HepG2 (cell line): Measurements from ENCODE around the gene RASA4B. TPM values are rescaled to one million over a fixed set of nuclear protein-coding genes. Genes with fewer than 3 reads are reported as not detected.

Experiments
- ARID4A ChIP-seq: sonication (generic); formaldehyde crosslinking; IDR thresholded peaks from 2 replicates; pipeline ENCODE4 v1.5.0; 2020; ENCODE audit warnings: mild to moderate bottlenecking, missing genetic modification reagents, borderline replicate concordance
- BHLHE40 ChIP-seq: IDR thresholded peaks from 2 replicates; pipeline ENCODE4 v1.6.1; 2011; ENCODE audit warnings: low read length, improper control_type of control experiment
- CCDC6 ChIP-seq: sonication (generic); formaldehyde crosslinking; IDR thresholded peaks from 2 replicates; pipeline ENCODE4 v1.8.1; 2022; ENCODE audit warnings: mild to moderate bottlenecking, missing genetic modification reagents, moderate library complexity
- HOXD1 ChIP-seq: sonication (generic); formaldehyde crosslinking; IDR thresholded peaks from 2 replicates; pipeline ENCODE4 v1.5.0; 2020; ENCODE audit warnings: missing genetic modification reagents
- MXD1 ChIP-seq: sonication (generic); formaldehyde crosslinking; IDR thresholded peaks from 2 replicates; pipeline ENCODE4 v1.4.0; 2020; ENCODE audit warnings: mild to moderate bottlenecking, missing genetic modification reagents
- MXI1 ChIP-seq: IDR thresholded peaks from 3 replicates; pipeline ENCODE4 v1.6.1; 2012; ENCODE audit warnings: low read depth, low read length, inconsistent platforms, borderline replicate concordance
- MYNN ChIP-seq: sonication (generic); formaldehyde crosslinking; IDR thresholded peaks from 2 replicates; pipeline ENCODE4 v1.4.0; 2020; ENCODE audit warnings: mild to moderate bottlenecking, low read depth, missing genetic modification reagents
- PATZ1 ChIP-seq: sonication (generic); formaldehyde crosslinking; IDR thresholded peaks from 2 replicates; pipeline ENCODE4 v1.4.0; 2020; ENCODE audit warnings: missing genetic modification reagents
- RBFOX2 ChIP-seq: fragments of 200-400 bp; formaldehyde crosslinking; IDR thresholded peaks from 2 replicates; pipeline ENCODE4 v1.6.1; 2017; ENCODE audit warnings: low read depth, mild to moderate bottlenecking, low read length
- RFX1 ChIP-seq: fragments of 450-650 bp; IDR thresholded peaks from 2 replicates; pipeline ENCODE4 v1.6.1; 2017
- SALL1 ChIP-seq: sonication (generic); formaldehyde crosslinking; IDR thresholded peaks from 2 replicates; pipeline ENCODE4 v1.8.0; 2022; ENCODE audit warnings: mild to moderate bottlenecking, missing genetic modification reagents
- SP4 ChIP-seq: sonication (generic); formaldehyde crosslinking; IDR thresholded peaks from 2 replicates; pipeline ENCODE4 v1.8.1; 2023; ENCODE audit warnings: mild to moderate bottlenecking, missing genetic modification reagents
- ZFP82 ChIP-seq: sonication (generic); formaldehyde crosslinking; IDR thresholded peaks from 2 replicates; pipeline ENCODE4 v1.5.1; 2020; ENCODE audit warnings: mild to moderate bottlenecking, missing genetic modification reagents, borderline replicate concordance
- ZNF557 ChIP-seq: sonication (generic); formaldehyde crosslinking; IDR thresholded peaks from 2 replicates; pipeline ENCODE4 v1.4.0; 2020; ENCODE audit warnings: missing genetic modification reagents
- ZNF629 ChIP-seq: sonication (generic); formaldehyde crosslinking; conservative IDR thresholded peaks from 2 replicates; pipeline ENCODE4 v1.5.0; 2020; ENCODE audit warnings: missing genetic modification reagents
- ZNF709 ChIP-seq: sonication (generic); formaldehyde crosslinking; IDR thresholded peaks from 2 replicates; pipeline ENCODE4 v1.5.0; 2020; ENCODE audit warnings: mild to moderate bottlenecking, missing genetic modification reagents
- polyA plus RNA-seq, 8 experiments: library from polyadenylated mRNA; depleted of rRNA in 3 of 8; stranded (reverse) in 7 of 8; unstranded in 1 of 8; fragments of >200 nt; fragmentation: Illumina TruSeq in 4 of 8; extraction: Trizol in 4 of 8; gene quantifications; 2 replicates each; pipeline versions ENCODE4 v1.2.1 to v1.2.3, GENCODE V29; 2011 to 2016; ENCODE audit warnings: low read depth in 4 of 8, missing spikeins in 1 of 8, mixed read lengths in 1 of 8; ENCODE audit not compliant: insufficient read depth in 1 of 8
- total RNA-seq, 5 experiments: library from RNA; depleted of rRNA; stranded (reverse); fragments of >200 nt; fragmentation: Illumina TruSeq; extraction: Trizol; gene quantifications; 2 replicates each; pipeline ENCODE4 v1.2.3, GENCODE V29; 2016; ENCODE audit warnings: low read depth in 1 of 5
- TF ChIP-seq, protein P1 (sequence below): sonication (generic); formaldehyde crosslinking; IDR thresholded peaks from 2 replicates; pipeline ENCODE4 v1.4.0; 2020; ENCODE audit warnings: missing genetic modification reagents, low read depth, mild to moderate bottlenecking, borderline replicate concordance
- TF ChIP-seq, protein P2 (sequence below): sonication (generic); formaldehyde crosslinking; IDR thresholded peaks from 2 replicates; pipeline ENCODE4 v1.4.0; 2020; ENCODE audit warnings: mild to moderate bottlenecking, missing genetic modification reagents

RASA4B gene
- total and polyA plus RNA-seq, 2 of the 13 experiments (the other 11 are each of a cell fraction or from before 2014, with no cell fraction given): 0.82 to 1.3 TPM

DNA sequence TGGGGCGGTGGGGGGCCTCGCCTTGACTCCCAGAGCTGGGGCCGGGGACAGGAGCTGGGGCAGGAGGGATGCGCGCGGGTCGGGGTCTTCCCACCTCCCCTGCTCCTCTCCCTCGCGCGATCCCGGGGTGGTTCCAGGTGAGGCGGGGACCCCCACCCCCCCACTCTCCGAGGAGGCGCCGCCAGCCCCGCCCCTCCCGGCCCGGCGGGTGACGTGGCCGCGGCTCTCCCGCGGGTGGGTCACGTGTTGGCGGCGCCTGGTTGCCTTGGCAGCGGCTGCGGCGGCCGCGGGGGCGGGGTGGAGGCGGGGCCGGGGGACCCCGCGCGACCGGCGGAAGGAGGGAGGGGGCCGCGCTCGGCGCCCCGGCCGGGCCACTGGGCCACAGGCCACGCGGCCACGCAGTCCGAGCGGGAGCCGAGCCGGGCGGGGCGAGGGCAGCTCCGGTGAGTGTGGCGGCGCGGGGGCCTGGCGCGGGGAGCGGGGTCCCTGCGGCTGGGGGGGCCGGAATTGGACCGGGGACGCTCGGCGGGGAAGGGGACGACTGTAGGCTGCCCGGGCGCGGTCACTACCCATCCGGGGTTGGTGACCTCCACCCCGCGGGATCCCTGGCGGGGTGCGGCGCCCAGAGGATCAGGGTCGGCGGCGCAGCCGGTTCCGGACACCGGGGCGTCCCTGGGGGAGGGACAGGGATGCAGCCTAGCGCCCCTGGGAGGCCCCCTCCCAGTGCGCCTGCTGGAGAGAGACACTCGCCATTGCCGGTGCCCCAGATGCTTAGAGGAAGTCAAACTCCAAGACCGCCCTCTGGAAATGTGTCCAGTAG, 84.1 kb downstream of the RASA4B start, which contains the start of gene ORAI2 (continued):
- TF ChIP-seq, protein P1, sequence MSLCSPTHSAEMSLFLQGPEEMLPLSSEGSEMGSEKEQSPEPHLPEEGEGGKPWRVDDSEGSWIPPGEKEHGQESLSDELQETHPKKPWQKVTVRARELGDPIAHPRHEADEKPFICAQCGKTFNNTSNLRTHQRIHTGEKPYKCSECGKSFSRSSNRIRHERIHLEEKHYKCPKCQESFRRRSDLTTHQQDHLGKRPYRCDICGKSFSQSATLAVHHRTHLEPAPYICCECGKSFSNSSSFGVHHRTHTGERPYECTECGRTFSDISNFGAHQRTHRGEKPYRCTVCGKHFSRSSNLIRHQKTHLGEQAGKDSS (CRISPR knock-in tag): no peak
- TF ChIP-seq BHLHE40: peak; percentile 69
- TF ChIP-seq MXI1: peak; percentile 47; the same call in 1 of the 3 replicates
- TF ChIP-seq ZNF629 (CRISPR knock-in tag): no peak
- peak; percentile 73; the same call in 1 of the 2 replicates for TF ChIP-seq CCDC6 (CRISPR knock-in tag)
- peak; percentile 43; the same call in 1 of the 2 replicates for TF ChIP-seq ARID4A (CRISPR knock-in tag)
- TF ChIP-seq, protein P2, sequence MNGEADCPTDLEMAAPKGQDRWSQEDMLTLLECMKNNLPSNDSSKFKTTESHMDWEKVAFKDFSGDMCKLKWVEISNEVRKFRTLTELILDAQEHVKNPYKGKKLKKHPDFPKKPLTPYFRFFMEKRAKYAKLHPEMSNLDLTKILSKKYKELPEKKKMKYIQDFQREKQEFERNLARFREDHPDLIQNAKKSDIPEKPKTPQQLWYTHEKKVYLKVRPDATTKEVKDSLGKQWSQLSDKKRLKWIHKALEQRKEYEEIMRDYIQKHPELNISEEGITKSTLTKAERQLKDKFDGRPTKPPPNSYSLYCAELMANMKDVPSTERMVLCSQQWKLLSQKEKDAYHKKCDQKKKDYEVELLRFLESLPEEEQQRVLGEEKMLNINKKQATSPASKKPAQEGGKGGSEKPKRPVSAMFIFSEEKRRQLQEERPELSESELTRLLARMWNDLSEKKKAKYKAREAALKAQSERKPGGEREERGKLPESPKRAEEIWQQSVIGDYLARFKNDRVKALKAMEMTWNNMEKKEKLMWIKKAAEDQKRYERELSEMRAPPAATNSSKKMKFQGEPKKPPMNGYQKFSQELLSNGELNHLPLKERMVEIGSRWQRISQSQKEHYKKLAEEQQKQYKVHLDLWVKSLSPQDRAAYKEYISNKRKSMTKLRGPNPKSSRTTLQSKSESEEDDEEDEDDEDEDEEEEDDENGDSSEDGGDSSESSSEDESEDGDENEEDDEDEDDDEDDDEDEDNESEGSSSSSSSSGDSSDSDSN (CRISPR knock-in tag): peak; percentile 39; the same call in 1 of the 2 replicates
- TF ChIP-seq ZFP82 (CRISPR knock-in tag): peak; percentile 5; the same call in 1 of the 2 replicates
- no peak for TF ChIP-seq MYNN (CRISPR knock-in tag)
- 0 out of 2 replicates have a peak, but pooled peaks have one; percentile 12 for TF ChIP-seq MXD1
- no peak for TF ChIP-seq HOXD1
- TF ChIP-seq ZNF557 (CRISPR knock-in tag): no peak
- peak; percentile 65 for TF ChIP-seq PATZ1 (CRISPR knock-in tag)
- TF ChIP-seq RBFOX2: 0 out of 2 replicates have a peak, but pooled peaks have one; percentile 19
- 0 out of 2 replicates have a peak, but pooled peaks have one; percentile 19 for TF ChIP-seq SP4 (CRISPR knock-in tag)
- TF ChIP-seq ZNF709 (CRISPR knock-in tag): 0 out of 2 replicates have a peak, but pooled peaks have one; percentile 37
- TF ChIP-seq RFX1: peak; percentile 31; the same call in 1 of the 2 replicates
- peak; percentile 42; the same call in 1 of the 2 replicates for TF ChIP-seq SALL1 (CRISPR knock-in tag)
